Upper lobe of right lung (tissue), 1 donor: ENCODE data around the gene ATG4B. TPM values are rescaled to one million over a fixed set of nuclear protein-coding genes. Genes with fewer than 3 reads are reported as not detected.

Experiments
- ATAC-seq: fragments of 200-7000 bp; cut with Tn5 transposase; one replicate; pipeline ENCODE4 v1.9.1; 2020; ENCODE audit warnings: mild to moderate bottlenecking, moderate library complexity
- DNase-seq: peaks from one replicate; pipeline ENCODE4 v3.0.0-alpha.2; 2020
- H3K27ac ChIP-seq: fragments of 200-600 bp; one replicate; pipeline ENCODE4 v1.8.0; 2022
- H3K27me3 ChIP-seq: fragments of 200-600 bp; one replicate; pipeline ENCODE4 v1.8.0; 2022; ENCODE audit warnings: mild to moderate bottlenecking
- H3K36me3 ChIP-seq: fragments of 200-600 bp; one replicate; pipeline ENCODE4 v1.8.0; 2022
- H3K4me1 ChIP-seq: fragments of 200-600 bp; one replicate; pipeline ENCODE4 v1.8.0; 2022
- H3K4me3 ChIP-seq: fragments of 200-600 bp; one replicate; pipeline ENCODE4 v1.8.0; 2022; ENCODE audit warnings: mild to moderate bottlenecking
- H3K9me3 ChIP-seq: fragments of 200-600 bp; one replicate; pipeline ENCODE4 v1.8.0; 2022
- intact Hi-C: fragments of 100-400 bp; cut with DNase I; formaldehyde crosslinking; loops from one replicate; pipeline ENCODE4 v1.11.0; 2022
- total RNA-seq: library from RNA; stranded (reverse); fragmentation: NEBNext Ultra II Directional; extraction: Animal tissue kit (Norgen Biotek cat#: 25700); gene quantifications from one replicate; pipeline ENCODE4 v1.2.1, GENCODE V29; 2021
- TF ChIP-seq, protein P1 (sequence below): fragments of 200-600 bp; IDR thresholded peaks from one replicate; pipeline ENCODE4 v1.8.0; 2022; ENCODE audit warnings: antibody characterized with exemption
- donor health status: DM: no; HTN: yes; CAD: no; lungs with severe emphysema.

Gene ATG4B
- total RNA-seq, 1 donor from 2014 or later, result 72.0 TPM

DNA sequence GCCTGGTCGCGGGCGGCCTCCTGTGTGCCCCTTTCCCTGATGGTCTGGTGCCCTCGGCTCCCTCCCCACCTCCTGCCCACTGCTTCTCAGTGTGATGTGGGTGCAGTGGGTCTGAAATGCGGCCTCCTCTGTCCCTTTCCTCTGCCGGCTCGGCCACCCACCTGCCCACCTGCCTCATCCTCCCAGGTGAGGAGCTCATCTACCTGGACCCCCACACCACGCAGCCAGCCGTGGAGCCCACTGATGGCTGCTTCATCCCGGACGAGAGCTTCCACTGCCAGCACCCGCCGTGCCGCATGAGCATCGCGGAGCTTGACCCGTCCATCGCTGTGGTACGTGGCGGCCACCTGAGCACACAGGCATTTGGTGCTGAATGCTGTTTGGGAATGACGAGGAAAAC, 30.9 kb downstream of the ATG4B start:
- no peak overlapping the region for H3K27ac ChIP-seq

GRCh38 chr2:241668839-241669238, 31.3 kb downstream of the ATG4B start:
- TF ChIP-seq, protein P1, sequence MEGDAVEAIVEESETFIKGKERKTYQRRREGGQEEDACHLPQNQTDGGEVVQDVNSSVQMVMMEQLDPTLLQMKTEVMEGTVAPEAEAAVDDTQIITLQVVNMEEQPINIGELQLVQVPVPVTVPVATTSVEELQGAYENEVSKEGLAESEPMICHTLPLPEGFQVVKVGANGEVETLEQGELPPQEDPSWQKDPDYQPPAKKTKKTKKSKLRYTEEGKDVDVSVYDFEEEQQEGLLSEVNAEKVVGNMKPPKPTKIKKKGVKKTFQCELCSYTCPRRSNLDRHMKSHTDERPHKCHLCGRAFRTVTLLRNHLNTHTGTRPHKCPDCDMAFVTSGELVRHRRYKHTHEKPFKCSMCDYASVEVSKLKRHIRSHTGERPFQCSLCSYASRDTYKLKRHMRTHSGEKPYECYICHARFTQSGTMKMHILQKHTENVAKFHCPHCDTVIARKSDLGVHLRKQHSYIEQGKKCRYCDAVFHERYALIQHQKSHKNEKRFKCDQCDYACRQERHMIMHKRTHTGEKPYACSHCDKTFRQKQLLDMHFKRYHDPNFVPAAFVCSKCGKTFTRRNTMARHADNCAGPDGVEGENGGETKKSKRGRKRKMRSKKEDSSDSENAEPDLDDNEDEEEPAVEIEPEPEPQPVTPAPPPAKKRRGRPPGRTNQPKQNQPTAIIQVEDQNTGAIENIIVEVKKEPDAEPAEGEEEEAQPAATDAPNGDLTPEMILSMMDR, result no peak
- H3K27ac ChIP-seq, result no peak overlapping the region
- no peaks in the 10 kb centered on the region for H3K27me3 ChIP-seq
- H3K9me3 ChIP-seq, result no peaks in the 10 kb centered on the region
- H3K4me3 ChIP-seq, result no peak overlapping the region
- ATAC-seq, result no peak
- H3K36me3 ChIP-seq, result peaks cover 65% of the 10 kb centered on the region
- no peaks in the 10 kb centered on the region for H3K4me1 ChIP-seq
- intact Hi-C loops, result no loop called here
- DNase-seq, result no peak

More for the DNA sequence above, 30.9 kb downstream of the ATG4B start:
- Histone ChIP-seq H3K36me3 (peaks cover 65% of the 10 kb centered on the region), H3K9me3 (no peaks in the 10 kb centered on the region), H3K27me3 (no peaks in the 10 kb centered on the region), H3K4me3 (no peak overlapping the region), H3K4me1 (no peaks in the 10 kb centered on the region)
- no peak for ATAC-seq
- TF ChIP-seq, protein P1, result no peak
- intact Hi-C loops, result no loop called here
- DNase-seq, result no peak

DNA sequence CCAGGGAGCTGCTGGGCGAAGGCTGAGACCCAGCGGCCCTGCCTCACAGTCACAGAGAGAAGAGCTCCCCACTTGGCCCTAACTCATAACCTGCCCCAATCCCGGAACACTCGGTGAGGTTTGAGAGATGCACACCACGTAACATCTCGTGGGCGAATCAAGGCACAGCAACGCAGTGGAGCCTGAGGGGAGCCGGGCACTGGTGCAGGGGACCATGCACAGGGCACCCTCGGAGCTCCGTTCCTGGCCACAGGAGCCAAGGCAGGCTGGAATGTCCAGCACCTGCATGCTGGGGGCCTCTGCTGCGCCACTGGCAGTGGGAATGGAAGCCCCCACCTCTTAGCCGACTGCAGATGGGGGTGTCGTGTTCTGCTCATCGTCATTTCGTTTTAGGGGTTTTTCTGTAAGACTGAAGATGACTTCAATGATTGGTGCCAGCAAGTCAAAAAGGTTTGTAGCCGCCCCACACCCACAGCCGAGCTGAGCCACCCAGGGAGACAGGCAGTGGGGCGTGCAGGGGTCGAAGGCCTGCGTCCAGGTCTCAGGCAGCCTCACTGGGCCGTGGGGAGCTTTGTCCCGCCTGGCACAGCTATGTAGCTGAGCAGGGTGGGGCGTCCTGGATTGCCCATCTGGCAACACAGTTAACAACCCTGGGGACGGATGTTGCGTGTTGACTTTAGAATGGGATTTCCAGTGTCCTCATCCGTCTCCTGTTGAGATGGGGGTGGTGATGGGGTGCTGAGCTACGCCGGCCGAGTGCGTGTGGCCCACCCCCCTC, 33.0 kb downstream of the ATG4B start:
- Histone ChIP-seq H3K27me3 (no peaks in the 10 kb centered on the region), H3K27ac (no peak overlapping the region), H3K4me3 (no peak overlapping the region), H3K4me1 (no peaks in the 10 kb centered on the region), H3K9me3 (no peaks in the 10 kb centered on the region), H3K36me3 (peaks cover 65% of the 10 kb centered on the region)
- intact Hi-C loops, result no loop called here
- ATAC-seq (no peak), DNase-seq (no peak)
- TF ChIP-seq, protein P1, result no peak

DNA sequence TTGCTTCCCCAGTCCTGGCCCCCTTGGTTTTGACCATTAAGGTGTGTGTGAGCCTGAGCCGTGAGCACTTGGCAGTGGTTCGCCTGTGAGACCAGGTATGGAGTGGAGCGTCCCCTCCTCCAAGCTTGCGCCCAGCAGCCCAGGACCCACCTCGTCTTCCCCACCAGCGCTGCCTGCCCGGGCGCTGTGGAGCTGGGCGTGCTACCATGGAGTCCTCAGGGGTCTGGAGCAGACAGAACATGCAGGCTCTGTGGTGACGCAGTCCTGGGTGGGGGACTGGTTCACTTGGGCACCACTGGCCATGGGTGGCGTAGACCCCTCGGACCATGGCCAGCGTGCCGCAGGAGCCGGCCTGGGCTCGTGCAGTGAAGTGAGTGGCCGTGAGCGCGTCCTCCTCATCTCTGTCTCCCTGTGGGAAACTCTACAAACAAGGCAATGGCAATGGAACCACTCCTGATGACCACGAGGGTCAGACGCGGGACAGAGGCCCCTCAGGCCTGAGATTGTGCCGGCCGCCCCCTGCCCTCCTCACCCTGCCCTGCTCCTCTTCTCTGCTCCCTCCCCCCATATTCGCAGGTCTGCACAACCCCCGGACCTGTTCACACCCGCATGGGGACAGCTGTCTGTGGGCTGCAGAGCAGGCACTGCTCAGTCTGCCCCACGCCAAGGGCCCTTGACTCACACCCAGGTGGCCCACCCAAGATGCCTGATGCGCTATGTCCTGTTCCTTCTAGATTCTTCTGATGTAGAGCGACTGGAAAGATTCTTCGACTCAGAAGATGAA, 34.2 kb downstream of the ATG4B start:
- no peak overlapping the region for H3K4me3 ChIP-seq
- H3K27me3 ChIP-seq, result no peaks in the 10 kb centered on the region
- intact Hi-C loops, result no loop called here
- no peak overlapping the region for H3K27ac ChIP-seq
- no peaks in the 10 kb centered on the region for H3K4me1 ChIP-seq
- TF ChIP-seq, protein P1, result no peak
- DNase-seq (no peak), ATAC-seq (no peak)
- peaks cover 63% of the 10 kb centered on the region for H3K36me3 ChIP-seq
- H3K9me3 ChIP-seq, result no peaks in the 10 kb centered on the region

GRCh38 chr2:241672243-241673188, 35.0 kb downstream of the ATG4B start:
- Histone ChIP-seq H3K4me1 (no peaks in the 10 kb centered on the region), H3K27ac (no peak overlapping the region), H3K36me3 (peaks cover 63% of the 10 kb centered on the region), H3K27me3 (no peaks in the 10 kb centered on the region), H3K9me3 (no peaks in the 10 kb centered on the region), H3K4me3 (no peak overlapping the region)
- DNase-seq, result no peak
- intact Hi-C loops, result no loop called here
- no peak for ATAC-seq
- TF ChIP-seq, protein P1, result no peak
